NCI-H2227 (cell line): Measurements from ENCODE around the gene IGF2BP1.

Source experiments
- DNase-seq: peaks from one replicate; lab custom pipeline; 2025; ENCODE audit not compliant: unreplicated experiment; lab: John Stamatoyannopoulos, UW

Gene IGF2BP1

DNA sequence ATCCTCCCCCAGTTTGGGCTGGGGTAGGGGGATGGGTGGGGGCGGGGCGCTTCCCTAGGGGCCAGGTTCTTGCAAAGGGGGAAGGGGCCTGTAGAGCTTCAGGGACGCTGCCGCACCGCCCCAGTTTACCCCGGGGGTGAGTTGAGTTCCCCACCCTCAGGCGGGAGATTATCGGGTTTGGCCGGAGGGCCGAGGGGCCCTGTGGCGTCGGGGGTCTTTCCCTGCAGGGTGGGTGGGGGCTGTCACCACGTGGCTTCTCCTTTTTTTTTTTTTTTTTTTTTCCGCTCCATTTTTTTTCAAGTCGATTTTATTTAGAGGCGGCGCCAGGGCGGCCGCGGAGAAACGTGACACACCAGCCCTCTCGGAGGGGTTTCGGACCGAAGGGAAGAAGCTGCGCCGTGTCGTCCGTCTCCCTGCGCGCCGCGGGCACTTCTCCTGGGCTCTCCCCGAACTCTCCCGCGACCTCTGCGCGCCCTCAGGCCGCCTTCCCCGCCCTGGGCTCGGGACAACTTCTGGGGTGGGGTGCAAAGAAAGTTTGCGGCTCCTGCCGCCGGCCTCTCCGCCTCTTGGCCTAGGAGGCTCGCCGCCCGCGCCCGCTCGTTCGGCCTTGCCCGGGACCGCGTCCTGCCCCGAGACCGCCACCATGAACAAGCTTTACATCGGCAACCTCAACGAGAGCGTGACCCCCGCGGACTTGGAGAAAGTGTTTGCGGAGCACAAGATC is at the start of gene IGF2BP1:
Gene IGF2BP1, plus strand, starts transcription at position 283 of the 724 bp plus-strand sequence. Its CDS starts 361 bp downstream, at position 644.
- peak; percentile 38 for DNase-seq

DNA sequence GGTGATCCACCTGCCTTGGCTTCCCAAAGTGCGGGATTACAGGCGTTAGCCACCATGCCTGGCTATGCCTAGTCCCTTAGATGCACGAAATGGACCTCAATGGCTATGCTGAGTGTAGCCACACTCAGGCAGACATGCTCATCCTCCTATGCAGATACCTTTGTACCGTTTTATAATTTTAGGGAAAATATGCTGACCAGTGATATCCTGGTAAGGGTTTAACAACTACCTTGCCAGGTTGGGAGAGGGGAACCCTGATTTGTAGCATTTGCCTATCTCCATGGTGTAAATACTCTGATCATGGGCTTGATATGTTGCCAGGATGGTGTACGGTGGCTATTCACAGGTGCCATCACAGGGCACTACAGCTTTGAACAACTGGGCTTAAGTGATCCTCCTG is 45.6 kb upstream of the IGF2BP1 start:
- no peak for DNase-seq

DNA sequence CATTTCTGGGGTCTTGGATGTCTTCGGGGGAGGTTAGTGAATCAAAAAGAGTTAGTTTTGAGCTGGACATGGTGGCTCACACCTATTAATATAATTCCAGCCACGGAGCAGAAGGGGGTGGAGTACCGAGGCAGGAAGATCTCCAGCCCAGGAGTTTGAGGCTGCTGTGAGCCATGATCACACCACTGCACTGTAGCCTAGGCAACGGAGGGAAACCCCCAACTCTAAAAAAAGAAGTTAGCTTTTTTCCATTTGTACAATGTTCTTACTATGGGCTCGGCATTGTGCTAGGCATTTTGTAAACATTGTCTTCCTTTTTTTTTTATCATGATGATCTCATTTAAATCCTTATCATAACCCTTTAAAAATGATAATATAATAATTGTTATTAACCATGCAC is 44.3 kb upstream of the IGF2BP1 start:
- no peak for DNase-seq

DNA sequence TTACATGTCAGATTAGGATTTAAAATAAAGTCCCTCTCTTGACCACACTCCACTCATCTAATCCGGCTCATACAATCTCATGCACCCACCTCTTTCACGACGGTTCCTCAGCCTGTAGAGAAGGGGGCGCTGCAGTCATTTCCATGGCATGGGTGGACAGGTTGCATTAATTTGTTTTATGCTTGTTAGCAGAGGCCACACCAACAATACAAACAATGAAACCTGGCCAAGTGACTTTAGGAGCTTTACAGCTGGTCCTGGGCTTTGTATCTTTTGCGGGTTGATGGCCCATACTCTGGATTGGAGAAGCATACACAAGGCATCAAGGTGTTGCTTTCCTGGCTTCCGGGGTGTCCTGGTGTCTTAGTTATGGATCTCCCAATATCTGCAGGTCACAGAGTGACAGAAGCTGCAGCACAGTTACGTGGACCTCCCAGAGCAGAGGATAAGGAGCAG is 42.9 kb upstream of the IGF2BP1 start:
- no peak for DNase-seq

DNA sequence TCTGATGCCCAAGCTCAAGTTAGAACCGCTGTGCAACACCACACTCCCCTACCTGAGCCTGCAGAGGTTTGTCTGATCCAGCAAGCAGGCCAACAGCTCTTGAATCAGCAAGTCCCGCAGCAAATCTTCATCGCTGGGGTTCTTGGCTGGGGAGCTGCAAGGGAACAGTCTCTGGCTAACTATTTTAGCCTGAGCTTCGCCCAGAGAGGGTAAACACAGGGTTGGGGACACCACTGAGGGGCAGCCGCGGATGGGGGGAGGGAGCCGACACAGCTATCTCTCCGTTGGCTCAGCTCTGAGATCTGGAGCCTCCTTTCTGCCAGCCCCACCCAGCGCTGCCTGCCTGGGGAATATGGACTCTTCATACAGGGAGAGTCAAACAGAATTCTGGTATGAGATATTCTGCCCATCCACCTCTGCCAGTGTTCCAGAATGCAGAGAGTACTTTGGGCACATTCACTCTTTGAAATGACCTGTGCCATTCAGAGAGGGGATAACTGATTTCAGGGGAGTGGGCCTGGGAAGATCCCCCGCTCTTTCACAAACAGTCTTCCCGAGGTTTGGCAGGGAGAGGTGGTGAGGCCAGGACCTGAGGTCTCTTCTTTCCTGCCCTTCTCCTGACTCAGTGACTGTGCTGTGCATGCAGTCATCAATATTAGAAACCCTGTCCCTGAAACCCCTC is 36.2 kb upstream of the IGF2BP1 start:
- peak; percentile 15 for DNase-seq

DNA sequence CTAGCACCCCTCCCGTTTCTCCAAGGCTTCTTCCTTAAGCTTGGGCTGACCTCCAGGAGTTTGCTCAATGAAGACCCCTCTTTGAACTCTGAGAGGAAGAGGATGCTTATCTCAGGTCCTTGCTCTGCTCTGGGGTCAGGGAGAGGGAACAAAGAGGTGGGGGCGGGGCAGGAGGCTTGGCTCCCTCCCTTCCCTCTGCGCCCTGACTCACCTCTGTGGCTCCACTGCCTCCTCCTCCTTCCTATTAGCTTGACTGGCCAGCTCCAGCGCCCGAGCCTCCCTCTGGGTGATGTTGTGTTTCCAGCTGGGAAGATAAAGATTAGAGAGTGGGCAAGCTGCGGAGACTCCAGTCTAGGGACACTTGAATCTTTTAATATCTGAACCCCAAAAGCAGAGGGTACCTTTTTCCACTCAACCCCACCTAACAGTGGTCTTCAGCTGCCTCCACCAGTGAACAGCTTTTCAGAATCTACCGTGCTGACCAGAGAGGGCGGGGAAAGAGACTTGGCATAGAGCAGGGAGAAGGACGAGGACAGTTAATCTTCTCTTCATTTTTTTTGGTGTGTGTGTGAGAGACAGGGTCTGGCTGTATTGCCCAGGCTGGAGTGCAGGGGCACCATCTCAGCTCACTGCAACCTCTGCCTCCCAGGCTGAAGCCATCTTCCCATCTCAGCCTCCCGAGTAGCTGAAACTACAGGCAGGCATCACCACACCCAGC is 35.5 kb upstream of the IGF2BP1 start:
- DNase-seq: no peak

DNA sequence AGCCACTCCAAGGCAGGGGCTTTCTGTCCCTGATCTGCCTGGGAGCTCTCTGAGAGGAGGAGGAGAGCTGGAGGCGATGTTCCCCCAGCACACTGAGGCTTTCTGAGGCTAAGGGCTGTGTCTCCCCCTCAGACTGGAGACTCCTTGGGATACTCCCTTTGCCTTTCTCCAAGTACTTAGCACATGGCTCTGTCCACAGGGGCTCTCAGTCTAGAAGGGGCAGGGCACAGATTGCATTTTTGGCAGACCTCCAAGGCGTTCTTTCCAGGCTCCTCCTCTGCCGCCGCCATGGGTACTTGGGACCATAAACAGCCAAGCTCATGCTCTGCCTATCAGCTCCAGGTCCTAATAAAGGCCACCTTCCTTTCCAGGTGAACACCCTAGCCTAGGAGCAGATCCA is 27.0 kb upstream of the IGF2BP1 start:
- DNase-seq: peak; percentile 54

DNA sequence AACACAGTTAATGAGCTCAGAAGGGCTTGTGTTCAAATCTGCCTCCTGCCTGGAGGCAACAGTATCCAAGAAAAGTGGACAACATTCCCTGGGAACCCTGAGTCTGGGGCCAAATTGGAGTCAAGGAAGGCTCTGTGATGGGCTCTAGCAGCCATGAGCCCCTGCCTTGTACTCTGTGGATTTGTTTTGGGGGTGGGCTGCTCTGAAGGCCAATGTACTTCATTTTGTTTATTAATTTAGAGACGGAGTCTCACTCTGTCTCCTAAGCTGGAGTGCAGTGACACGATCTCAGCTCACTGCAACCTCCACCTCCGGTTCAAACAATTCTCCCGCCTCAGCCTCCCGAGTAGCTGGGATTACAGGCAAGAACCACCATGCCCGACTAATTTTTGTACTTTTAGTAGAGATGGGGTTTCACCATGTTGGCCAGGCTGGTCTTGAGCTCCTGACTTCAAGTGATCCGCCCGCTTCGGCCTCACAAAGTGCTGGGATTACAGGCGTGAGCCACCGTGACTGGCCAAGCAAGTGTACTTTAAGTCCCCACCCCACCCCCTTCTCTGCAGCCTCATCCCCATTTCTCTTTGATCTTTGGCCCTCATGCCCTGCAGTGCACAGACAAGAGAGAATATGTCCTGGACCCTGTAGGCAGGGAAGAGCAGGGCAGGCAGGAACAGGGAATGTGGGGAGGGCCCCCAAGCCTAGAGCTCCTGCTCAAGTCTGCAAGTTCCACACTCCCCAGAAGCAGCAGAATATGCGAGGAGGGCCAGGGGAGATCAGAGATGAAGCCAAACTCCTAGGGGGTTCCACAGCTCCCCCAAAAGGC is 26.1 kb upstream of the IGF2BP1 start:
- no peak for DNase-seq

DNA sequence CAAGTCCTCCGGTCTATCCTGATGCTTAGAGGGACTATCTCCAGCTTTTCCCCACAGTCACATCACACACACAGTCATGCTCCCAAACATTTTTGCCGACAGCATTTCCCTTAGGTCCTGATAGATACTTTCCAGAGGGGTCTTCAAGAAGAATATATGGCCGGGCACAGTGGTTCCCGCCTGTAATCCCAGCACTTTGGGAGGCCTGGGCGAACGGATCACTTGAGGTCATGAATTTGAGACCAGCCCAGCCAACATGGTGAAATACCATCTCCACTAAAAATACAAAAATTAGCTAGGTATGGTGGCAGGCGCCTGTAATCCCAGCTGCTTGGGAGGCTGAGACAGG is 24.5 kb upstream of the IGF2BP1 start:
- no peak for DNase-seq

DNA sequence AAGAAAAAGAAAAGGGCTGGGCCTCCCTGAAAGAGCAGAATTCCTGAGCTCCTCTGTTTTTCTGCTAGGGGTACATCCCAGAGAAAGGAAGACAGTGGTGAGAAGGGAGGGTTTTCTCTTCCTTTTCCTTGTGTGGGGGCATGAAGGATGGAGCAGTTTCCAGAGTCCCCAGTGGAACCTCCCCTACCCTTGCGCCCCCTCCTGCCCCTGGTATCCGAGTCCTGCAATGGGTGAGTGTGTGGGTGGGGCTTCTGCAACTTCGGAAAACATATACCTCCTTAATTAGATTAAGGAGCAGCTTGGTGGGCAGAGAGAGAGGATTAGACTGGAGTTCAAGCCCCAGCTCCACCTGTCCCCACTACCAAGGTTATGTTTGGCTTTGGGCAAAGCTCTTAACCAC is 23.4 kb upstream of the IGF2BP1 start:
- no peak for DNase-seq

DNA sequence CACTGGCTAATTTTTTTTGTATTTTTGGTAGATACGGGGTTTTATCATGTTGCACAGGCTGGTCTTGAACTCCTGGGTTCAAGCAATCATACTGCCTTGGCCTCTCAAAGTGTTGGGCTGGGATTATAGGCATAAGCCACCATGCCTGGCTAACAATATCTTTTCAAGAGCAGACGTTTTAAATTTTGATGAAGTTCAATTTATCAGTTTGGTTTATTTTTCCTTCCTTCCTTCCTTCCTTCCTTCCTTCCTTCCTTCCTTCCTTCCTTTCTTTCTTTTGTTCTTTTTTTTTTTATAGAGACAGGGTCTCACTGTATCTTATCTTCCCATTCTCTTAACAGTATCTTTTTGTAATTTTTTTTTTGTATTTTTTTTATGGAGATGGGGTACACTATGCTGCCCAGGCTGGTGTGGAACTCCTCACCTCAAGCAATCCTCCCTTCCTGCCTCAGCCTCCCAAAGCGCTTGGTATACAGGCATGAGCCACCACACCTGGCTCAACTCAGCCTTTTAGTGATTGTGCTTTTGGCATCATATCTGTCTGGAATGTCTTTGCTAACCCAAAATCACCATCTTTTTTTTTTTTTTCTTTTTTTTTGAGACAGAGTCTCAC is 15.2 kb upstream of the IGF2BP1 start:
- no peak for DNase-seq

DNA sequence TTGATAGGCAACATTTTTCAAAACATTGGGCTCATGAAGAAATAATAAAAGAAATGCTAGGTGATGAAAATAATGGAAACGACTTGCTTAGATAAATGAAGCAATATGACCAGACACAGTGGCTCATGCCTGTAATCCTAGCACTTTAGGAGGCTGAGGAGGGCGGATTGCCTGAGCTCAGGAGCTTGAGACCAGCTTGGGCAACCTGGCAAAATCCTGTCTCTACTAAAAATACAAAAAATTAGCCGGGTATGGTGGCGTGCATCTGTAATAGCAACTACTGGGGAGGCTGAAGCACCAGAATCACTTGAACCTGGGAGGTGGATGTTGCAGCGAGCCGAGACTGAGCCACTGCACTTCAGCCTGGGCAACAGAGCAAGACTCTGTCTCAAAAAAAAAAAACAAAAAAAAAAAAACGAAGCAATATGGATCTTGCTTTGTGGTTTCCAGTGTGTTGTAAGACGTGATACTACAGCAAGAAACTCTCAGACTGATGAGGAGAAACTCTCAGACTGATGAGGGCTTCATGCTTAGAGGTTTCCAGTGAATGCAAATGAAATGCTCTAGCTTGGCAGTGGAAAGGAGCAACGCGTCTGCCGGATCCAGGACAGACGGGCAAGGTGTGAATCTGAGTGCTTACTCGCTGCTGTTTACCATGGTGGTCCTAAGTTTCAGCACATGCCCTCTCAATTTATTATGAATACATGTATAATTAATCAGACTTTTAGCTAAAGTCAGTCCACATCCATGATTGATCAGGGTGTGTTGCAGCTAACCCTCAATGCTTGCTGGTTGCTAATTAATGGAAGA is 11.5 kb upstream of the IGF2BP1 start:
- no peak for DNase-seq

DNA sequence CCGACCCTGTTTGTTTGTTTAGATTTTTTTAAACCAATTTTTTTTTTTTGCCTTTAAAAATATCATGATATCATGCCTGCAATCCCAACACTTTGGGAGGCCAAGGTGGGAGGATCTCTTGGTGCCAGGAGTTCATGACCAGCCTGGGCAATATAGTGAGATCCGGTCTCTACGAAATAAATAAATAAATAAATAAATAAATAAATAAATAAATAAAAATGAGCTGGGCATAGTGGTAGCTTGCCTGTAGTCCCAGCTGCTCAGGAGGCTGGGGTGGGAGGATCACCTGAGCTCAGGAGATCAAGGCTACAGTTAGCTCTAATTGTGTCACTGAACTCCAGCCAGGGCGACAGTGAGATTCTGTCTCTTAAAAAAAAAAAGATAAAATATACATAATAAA is 8.1 kb upstream of the IGF2BP1 start:
- DNase-seq: no peak

DNA sequence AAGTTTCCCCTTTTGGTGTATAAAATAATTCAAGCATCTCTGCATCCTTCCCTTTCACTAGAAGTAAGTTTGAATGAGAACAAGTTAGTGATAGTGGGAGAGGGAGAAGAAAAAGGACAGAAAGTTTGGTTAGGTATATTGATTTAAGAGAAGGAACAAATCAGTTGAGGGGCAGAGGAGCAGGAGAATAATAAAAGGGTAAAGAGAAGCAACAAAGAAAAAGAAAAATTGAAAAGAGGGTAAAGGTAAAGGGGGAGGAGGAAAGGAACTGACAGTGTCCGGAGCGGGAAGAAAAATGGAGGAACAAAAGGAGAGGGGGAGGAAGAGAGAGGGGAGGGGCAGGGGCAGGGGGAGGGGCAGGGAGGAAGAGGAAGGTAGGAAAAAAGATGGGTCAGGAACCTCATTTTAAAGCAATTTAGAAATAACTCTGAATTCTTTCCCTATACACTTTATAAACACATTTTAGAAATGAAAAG is 6.3 kb upstream of the IGF2BP1 start:
- DNase-seq: no peak

DNA sequence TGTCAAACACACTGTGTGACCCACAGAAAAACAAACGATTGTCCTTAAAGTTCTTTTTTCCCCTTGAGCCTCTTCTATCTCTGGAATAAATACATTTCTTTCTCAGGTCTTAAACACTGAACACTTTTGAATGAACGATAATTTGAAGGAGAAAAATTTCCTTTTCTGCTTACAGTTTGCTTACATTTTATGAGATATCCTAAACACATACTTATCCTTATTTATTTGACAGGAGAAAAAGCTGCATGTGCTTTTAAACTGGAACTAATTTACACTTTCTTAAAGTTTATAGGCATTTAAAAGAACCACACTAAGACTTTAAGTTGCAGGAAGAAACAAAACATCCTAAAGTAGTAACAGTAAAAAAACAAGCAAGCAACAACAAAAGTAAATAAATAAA is 4.7 kb upstream of the IGF2BP1 start:
- DNase-seq: no peak

DNA sequence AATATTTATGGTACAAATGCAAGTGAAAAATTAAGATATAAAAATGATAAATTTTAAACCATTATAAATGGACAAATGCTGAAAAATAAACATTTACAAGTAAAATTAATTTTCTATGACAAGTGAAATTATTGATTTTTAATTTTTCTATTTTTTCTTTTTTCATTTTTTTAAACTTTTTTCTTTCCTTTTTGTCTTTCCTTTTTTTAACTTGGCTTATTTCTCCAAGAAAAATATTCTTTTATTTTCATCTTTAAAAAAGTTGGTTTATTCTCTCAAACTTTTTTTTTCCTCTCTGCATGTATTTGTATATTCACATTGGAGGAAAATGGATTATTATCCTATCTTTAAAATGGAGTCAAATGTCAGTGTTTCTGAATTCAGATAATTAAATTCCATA is 3.9 kb upstream of the IGF2BP1 start:
- no peak for DNase-seq

DNA sequence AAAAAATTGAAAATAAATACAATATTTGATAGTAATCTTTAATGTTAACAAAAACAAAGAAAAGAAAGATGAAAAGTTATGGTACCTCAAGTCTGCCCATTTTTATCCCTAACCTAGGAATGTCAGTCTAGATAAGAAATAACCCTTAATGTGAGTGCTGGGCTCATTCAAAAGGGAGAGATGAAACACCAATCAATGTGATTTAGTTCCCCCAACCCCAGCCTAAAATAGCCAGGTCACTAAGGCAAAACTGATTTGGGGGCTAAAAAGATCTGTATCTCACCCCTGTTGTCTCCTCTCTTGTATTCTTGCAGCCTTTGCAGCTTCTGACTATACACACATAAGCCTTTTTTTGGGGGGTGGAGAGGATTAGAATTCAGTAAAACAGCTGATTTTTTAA is 3.2 kb upstream of the IGF2BP1 start:
- DNase-seq: no peak

DNA sequence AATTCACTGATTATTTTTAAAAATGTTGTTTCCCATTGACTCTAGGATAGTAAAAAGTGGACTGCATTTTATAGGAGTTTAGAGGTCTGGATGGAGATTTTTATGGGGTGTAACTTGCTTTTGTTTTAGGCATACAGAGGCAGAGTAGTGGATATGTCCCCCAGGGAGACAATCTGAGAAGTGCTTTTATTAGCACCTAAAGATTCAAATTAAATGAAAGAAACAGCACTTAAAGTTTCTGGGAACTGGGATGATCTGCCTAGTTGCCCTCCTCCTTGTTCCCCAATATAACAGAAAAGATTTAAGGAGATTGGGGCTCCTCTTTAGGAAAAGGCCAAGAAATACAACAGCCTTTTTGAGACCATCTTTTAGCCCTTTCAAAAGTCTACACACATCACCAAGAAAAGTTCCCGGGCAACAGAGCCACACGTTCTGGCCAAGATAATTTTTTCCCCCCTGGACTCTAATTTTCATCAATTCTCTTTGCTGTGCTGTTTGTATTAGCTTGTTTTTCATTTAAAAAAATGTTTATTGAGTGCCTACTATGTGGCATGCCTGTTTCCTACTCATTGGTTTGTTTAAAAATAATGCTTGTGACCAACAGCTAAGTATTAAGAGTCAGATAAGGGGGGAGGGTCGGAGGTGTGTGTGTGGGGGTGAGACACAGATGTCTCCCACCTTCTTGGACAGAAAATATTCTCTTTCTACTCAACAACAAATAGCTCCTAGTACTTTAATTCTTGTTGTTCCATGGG is 2.5 kb upstream of the IGF2BP1 start:
- no peak for DNase-seq

DNA sequence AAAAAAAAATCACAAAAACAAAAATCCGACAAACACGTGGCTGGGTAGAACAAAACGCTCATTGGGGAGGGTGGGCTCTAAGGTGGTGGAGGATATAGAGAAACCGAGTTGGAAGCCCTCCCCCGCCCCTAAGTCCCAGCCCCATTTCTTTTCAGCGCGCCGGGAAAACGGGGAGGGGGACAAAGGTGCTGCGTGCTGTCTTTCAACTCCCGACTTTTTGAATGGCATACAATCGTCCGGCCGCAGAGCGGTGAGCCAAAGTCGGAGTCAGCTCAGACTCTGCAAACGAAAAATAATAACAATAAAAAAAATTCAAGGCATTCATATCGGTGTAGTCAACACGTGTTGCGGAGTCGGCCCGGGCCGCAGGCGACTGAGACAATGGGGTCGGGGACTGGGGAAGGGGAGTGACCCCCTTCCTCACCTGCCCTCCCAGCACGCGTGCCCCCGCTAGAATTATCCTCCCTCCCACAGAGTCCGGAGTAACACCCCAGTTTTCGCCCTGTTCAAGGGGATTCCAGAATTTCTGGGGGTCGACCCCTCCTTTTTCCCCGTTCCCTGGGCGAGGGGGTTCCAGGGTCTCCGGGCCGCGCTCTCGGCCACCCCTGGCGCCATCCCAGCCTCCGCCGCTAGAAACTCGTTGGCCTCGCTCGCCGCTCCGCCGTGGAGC is 1.7 kb upstream of the IGF2BP1 start:
- no peak for DNase-seq
